Measurements from ENCODE around the gene ZEB2.

DNA sequence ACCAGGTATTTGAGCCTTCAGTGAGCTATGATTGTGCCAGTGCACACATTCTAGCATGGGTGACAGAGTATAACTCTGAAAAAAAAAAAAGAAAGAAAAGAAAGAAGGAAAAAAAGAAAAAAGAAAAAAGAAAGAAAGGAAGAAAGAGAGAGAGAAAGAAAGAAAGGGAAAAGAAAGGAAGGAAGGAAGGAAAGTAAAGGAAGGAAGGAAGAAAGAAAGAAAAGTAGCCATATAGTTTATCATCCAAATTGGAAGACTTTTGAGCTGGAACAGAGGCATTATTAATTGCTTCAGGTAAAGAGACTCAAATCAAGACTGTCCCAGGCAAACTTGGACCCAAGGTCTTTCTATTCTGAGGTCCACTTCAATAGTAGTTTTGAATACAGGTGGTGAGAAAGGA is 32.9 kb upstream of the ZEB2 start:
- TF ChIP-seq, protein P1, sequence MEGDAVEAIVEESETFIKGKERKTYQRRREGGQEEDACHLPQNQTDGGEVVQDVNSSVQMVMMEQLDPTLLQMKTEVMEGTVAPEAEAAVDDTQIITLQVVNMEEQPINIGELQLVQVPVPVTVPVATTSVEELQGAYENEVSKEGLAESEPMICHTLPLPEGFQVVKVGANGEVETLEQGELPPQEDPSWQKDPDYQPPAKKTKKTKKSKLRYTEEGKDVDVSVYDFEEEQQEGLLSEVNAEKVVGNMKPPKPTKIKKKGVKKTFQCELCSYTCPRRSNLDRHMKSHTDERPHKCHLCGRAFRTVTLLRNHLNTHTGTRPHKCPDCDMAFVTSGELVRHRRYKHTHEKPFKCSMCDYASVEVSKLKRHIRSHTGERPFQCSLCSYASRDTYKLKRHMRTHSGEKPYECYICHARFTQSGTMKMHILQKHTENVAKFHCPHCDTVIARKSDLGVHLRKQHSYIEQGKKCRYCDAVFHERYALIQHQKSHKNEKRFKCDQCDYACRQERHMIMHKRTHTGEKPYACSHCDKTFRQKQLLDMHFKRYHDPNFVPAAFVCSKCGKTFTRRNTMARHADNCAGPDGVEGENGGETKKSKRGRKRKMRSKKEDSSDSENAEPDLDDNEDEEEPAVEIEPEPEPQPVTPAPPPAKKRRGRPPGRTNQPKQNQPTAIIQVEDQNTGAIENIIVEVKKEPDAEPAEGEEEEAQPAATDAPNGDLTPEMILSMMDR (IDR thresholded peaks at IDR 0.05) = no peak
- TF ChIP-seq POLR2A (IDR thresholded peaks at IDR 0.05) = no peak

All from ovary (tissue), 3 donors.